Upper lobe of right lung (tissue), 1 donor: ENCODE measurements around the gene NKX2-3. TPM values are rescaled to one million over a fixed set of nuclear protein-coding genes. Genes with fewer than 3 reads are reported as not detected.

ENCODE experiments used
- ATAC-seq: fragments of 200-7000 bp; cut with Tn5 transposase; one replicate; pipeline ENCODE4 v1.9.1; 2020; ENCODE audit warnings: mild to moderate bottlenecking, moderate library complexity
- DNase-seq: peaks from one replicate; pipeline ENCODE4 v3.0.0-alpha.2; 2020
- H3K27ac ChIP-seq: fragments of 200-600 bp; one replicate; pipeline ENCODE4 v1.8.0; 2022
- H3K27me3 ChIP-seq: fragments of 200-600 bp; one replicate; pipeline ENCODE4 v1.8.0; 2022; ENCODE audit warnings: mild to moderate bottlenecking
- H3K36me3 ChIP-seq: fragments of 200-600 bp; one replicate; pipeline ENCODE4 v1.8.0; 2022
- H3K4me1 ChIP-seq: fragments of 200-600 bp; one replicate; pipeline ENCODE4 v1.8.0; 2022
- H3K4me3 ChIP-seq: fragments of 200-600 bp; one replicate; pipeline ENCODE4 v1.8.0; 2022; ENCODE audit warnings: mild to moderate bottlenecking
- H3K9me3 ChIP-seq: fragments of 200-600 bp; one replicate; pipeline ENCODE4 v1.8.0; 2022
- CTCF ChIP-seq: fragments of 200-600 bp; IDR thresholded peaks from one replicate; pipeline ENCODE4 v1.8.0; 2022; ENCODE audit warnings: antibody characterized with exemption
- intact Hi-C: fragments of 100-400 bp; cut with DNase I; formaldehyde crosslinking; loops from one replicate; pipeline ENCODE4 v1.11.0; 2022
- long read RNA-seq: library from polyadenylated mRNA; unstranded; transcript quantifications from one replicate; pipeline ENCODE4 v2.0.0, GENCODE V29; 2021
- total RNA-seq: library from RNA; stranded (reverse); fragmentation: NEBNext Ultra II Directional; extraction: Animal tissue kit (Norgen Biotek cat#: 25700); gene quantifications from one replicate; pipeline ENCODE4 v1.2.1, GENCODE V29; 2021
- donor health status: DM: no; HTN: yes; CAD: no; lungs with severe emphysema.

NKX2-3 gene
- 0.26 TPM for total RNA-seq
- long read RNA-seq, partial matches to known transcripts = 0 of 1 reads
- long read RNA-seq, other reads (novel, unspliced or antisense) = 0 of 1 reads

GRCh38 chr10:99532687-99533495, at the start of gene NKX2-3:
TSS of gene NKX2-3 (plus strand) at chr10:99532942. CDS start at chr10:99533132, 190 bp downstream.
- DNase-seq = no peak
- no peak for TF ChIP-seq CTCF
- intact Hi-C loops = no loop called here
- peaks cover 99% of the 10 kb centered on the region for H3K27me3 ChIP-seq
- peaks cover 31% of the 10 kb centered on the region for H3K4me1 ChIP-seq
- H3K4me3 ChIP-seq = peak within 1 kb of the TSS; percentile 8
- no peaks in the 10 kb centered on the region for H3K36me3 ChIP-seq
- ATAC-seq = peak; percentile 51
- no peaks in the 10 kb centered on the region for H3K9me3 ChIP-seq
- H3K27ac ChIP-seq = no peak within 1 kb of the TSS

- intact Hi-C loops = no loop called here
- Histone ChIP-seq H3K36me3 (no peaks in the 10 kb centered on the region), H3K27me3 (peaks cover 9% of the 10 kb centered on the region), H3K27ac (no peak overlapping the region), H3K4me1 (no peaks in the 10 kb centered on the region), H3K9me3 (no peaks in the 10 kb centered on the region), H3K4me3 (no peak overlapping the region)
- ATAC-seq = no peak
- no peak for DNase-seq
- TF ChIP-seq CTCF = no peak
Measured at GRCh38 chr10:99484626-99485581, 47.8 kb upstream of the NKX2-3 start.

GRCh38 chr10:99487125-99487807, 45.5 kb upstream of the NKX2-3 start:
- H3K4me1 ChIP-seq = no peaks in the 10 kb centered on the region
- H3K36me3 ChIP-seq = no peaks in the 10 kb centered on the region
- intact Hi-C loops = no loop called here
- H3K27me3 ChIP-seq = peaks cover 9% of the 10 kb centered on the region
- TF ChIP-seq CTCF = no peak
- DNase-seq (no peak), ATAC-seq (no peak)
- no peak overlapping the region for H3K27ac ChIP-seq
- H3K9me3 ChIP-seq = no peaks in the 10 kb centered on the region
- no peak overlapping the region for H3K4me3 ChIP-seq

- intact Hi-C loops = no loop called here
- Histone ChIP-seq H3K27me3 (peaks cover 9% of the 10 kb centered on the region), H3K4me3 (no peak overlapping the region), H3K36me3 (no peaks in the 10 kb centered on the region), H3K9me3 (no peaks in the 10 kb centered on the region), H3K27ac (no peak overlapping the region), H3K4me1 (no peaks in the 10 kb centered on the region)
- ATAC-seq (no peak), DNase-seq (no peak)
- no peak for TF ChIP-seq CTCF
Measured at GRCh38 chr10:99489271-99489670, 43.5 kb upstream of the NKX2-3 start.

GRCh38 chr10:99497343-99498025, 35.3 kb upstream of the NKX2-3 start:
- no peaks in the 10 kb centered on the region for H3K27me3 ChIP-seq
- H3K9me3 ChIP-seq = no peaks in the 10 kb centered on the region
- no peak overlapping the region for H3K4me3 ChIP-seq
- intact Hi-C loops = no loop called here
- no peaks in the 10 kb centered on the region for H3K36me3 ChIP-seq
- H3K27ac ChIP-seq = no peak overlapping the region
- no peak for TF ChIP-seq CTCF
- no peaks in the 10 kb centered on the region for H3K4me1 ChIP-seq
- peak; percentile 23 for ATAC-seq
- DNase-seq = no peak
